Ovary (tissue), 9 donors: ENCODE measurements around the gene ZNF319. TPM values are rescaled to one million over a fixed set of nuclear protein-coding genes. Genes with fewer than 3 reads are reported as not detected.

Experiments used
- DNase-seq, 5 donors: peaks; one replicate each; pipeline ENCODE4 v3.0.0-alpha.2; 2019 to 2020
- H3K27ac ChIP-seq, 2 donors: fragments of 200-600 bp; one replicate each; pipeline versions ENCODE4 v1.5.1 to v1.8.0; 2019 to 2022
- H3K27me3 ChIP-seq: fragments of 200-600 bp; one replicate; pipeline ENCODE4 v1.8.0; 2022
- H3K36me3 ChIP-seq: fragments of 200-600 bp; sonication (generic); one replicate; pipeline ENCODE4 v1.5.1; 2019
- H3K4me1 ChIP-seq: one replicate; pipeline ENCODE4 v1.8.1; 2013; ENCODE audit warnings: mild to moderate bottlenecking, moderate library complexity; ENCODE audit not compliant: insufficient read depth
- H3K4me3 ChIP-seq: fragments of 200-600 bp; sonication (generic); one replicate; pipeline ENCODE4 v1.5.1; 2017
- H3K9me3 ChIP-seq, 2 donors: fragments of 200-600 bp in 1 of 2; sonication (generic) in 1 of 2; one replicate each; pipeline versions ENCODE4 v1.5.1 to v1.8.1; 2013 to 2019; ENCODE audit warnings: mild to moderate bottlenecking in 1 of 2, moderate library complexity in 1 of 2
- CTCF ChIP-seq, 3 donors: fragments of 450-650 bp in 2 of 3; fragments of 200-600 bp in 1 of 3; IDR thresholded peaks; one replicate each; pipeline versions ENCODE4 v1.5.1 to v1.8.0; 2016 to 2022; ENCODE audit warnings: antibody characterized with exemption in 3 of 3, mild to moderate bottlenecking in 1 of 3
- EP300 ChIP-seq: sonication (generic); formaldehyde crosslinking; IDR thresholded peaks from one replicate; pipeline ENCODE4 v1.6.1; 2017; ENCODE audit warnings: antibody characterized with exemption
- POLR2A ChIP-seq: fragments of 450-650 bp; IDR thresholded peaks from one replicate; pipeline ENCODE4 v1.6.1; 2017; ENCODE audit warnings: antibody characterized with exemption, mild to moderate bottlenecking, moderate library complexity
- WGBS, 3 donors: extraction: QIAGEN DNeasy Blood & Tissue Kit in 1 of 3; methylation state at CpG; one replicate each; pipeline versions ENCODE4 v1.1.5 to v1.1.7; 2013 to 2017; 5-methylcytosine and 5-hydroxymethylcytosine counted together
- intact Hi-C, 4 donors: fragments of 100-400 bp; cut with DNase I; formaldehyde crosslinking; loops; one replicate each; pipeline versions ENCODE4 v1.11.0 to v1.15.1; 2022 to 2023
- polyA plus RNA-seq, 2 donors: library from polyadenylated mRNA; stranded (reverse); fragments of 200-250 nt in 1 of 2; fragments of 350-450 nt in 1 of 2; fragmentation: Illumina TruSeq in 1 of 2; extraction: RNeasy Lipid Tissue Mini Kit (QIAGEN cat#74804) in 1 of 2; gene quantifications; one replicate each; pipeline ENCODE4 v1.2.3, GENCODE V29; 2013 to 2014
- total RNA-seq, 7 donors: library from RNA; depleted of rRNA in 2 of 7; stranded (reverse); fragments of >200 nt in 2 of 7; fragmentation: NEBNext Ultra II Directional in 3 of 7; extraction: Animal tissue kit (Norgen Biotek cat#: 25700) in 3 of 7; gene quantifications; one replicate each; pipeline versions ENCODE4 v1.1.0 to v1.2.4, GENCODE V29; 2016 to 2023
- donor health status: DM: no; HTN: no; CAD: no; lungs with moderate emphysema.
- donor health status: DM: no; HTN: no; CAD: no.
- donor health status: Bipolar disorder and iron deficiency.
- donor health status: DM: yes; HTN: yes; CAD: no.
- donor health status: DM: no; HTN: no; CAD: no.
- donor health status: DM: yes; HTN: yes; CAD: no.

The ZNF319 gene
- total and polyA plus RNA-seq, 9 donors = 5.6 to 17.8 (median 12.9) TPM

- no peak overlapping the region for H3K4me3 ChIP-seq
- no peak overlapping the region for H3K27ac ChIP-seq
- no peak for TF ChIP-seq CTCF (IDR thresholded peaks at IDR 0.05)
- no peak for TF ChIP-seq POLR2A
- TF ChIP-seq EP300 = no peak
- no peaks in the 10 kb centered on the region for H3K4me1 ChIP-seq
- intact Hi-C loops = no loop called here
- H3K36me3 ChIP-seq = no peaks in the 10 kb centered on the region
- no peaks in the 10 kb centered on the region for H3K27me3 ChIP-seq
- no peaks in the 10 kb centered on the region for H3K9me3 ChIP-seq
- 90 to 92% (median 92%) methylated on average over 13 to 18 of the region's 18 CpGs for WGBS, 3 donors
- no peak for DNase-seq
These were observed 41.1 kb upstream of the ZNF319 start for GRCh38 chr16:58041628-58041955.

- TF ChIP-seq POLR2A (no peak), CTCF (IDR thresholded peaks at IDR 0.05) (no peak), EP300 (no peak)
- intact Hi-C loops = no loop called here
- no peak overlapping the region for H3K27ac ChIP-seq
- no peaks in the 10 kb centered on the region for H3K9me3 ChIP-seq
- WGBS, 3 donors = 84 to 90% (median 86%) methylated on average over 13 to 14 of the region's 14 CpGs
- no peaks in the 10 kb centered on the region for H3K36me3 ChIP-seq
- no peaks in the 10 kb centered on the region for H3K4me1 ChIP-seq
- no peak overlapping the region for H3K4me3 ChIP-seq
- H3K27me3 ChIP-seq = no peaks in the 10 kb centered on the region
- DNase-seq = no peak
These were observed 40.6 kb upstream of the ZNF319 start for GRCh38 chr16:58040945-58041627.

GRCh38 chr16:58040496-58040846 lies 40.0 kb upstream of the ZNF319 start:
- Histone ChIP-seq H3K9me3 (no peaks in the 10 kb centered on the region), H3K27ac (no peak overlapping the region), H3K36me3 (no peaks in the 10 kb centered on the region), H3K4me3 (no peak overlapping the region), H3K4me1 (no peaks in the 10 kb centered on the region), H3K27me3 (no peaks in the 10 kb centered on the region)
- no peak for DNase-seq
- 94 to 98% (median 94%) methylated on average over 12 of the region's 12 CpGs for WGBS, 3 donors
- intact Hi-C loops = no loop called here
- TF ChIP-seq CTCF (IDR thresholded peaks at IDR 0.05) (no peak), POLR2A (no peak), EP300 (no peak)

- 92 to 94% (median 94%) methylated on average over 26 of the region's 26 CpGs for WGBS, 3 donors
- H3K4me3 ChIP-seq = no peak overlapping the region
- H3K36me3 ChIP-seq = no peaks in the 10 kb centered on the region
These were observed 39.5 kb upstream of the ZNF319 start for GRCh38 chr16:58039829-58040495.

More at GRCh38 chr16:58039829-58040495, 39.5 kb upstream of the ZNF319 start:
- no peaks in the 10 kb centered on the region for H3K4me1 ChIP-seq
- no peak for DNase-seq
- no peaks in the 10 kb centered on the region for H3K9me3 ChIP-seq
- TF ChIP-seq CTCF (IDR thresholded peaks at IDR 0.05) (no peak), POLR2A (no peak), EP300 (no peak)
- no peak overlapping the region for H3K27ac ChIP-seq
- no peaks in the 10 kb centered on the region for H3K27me3 ChIP-seq
- intact Hi-C loops = no loop called here
